ENCODE data around the gene MYO1B. TPM values are rescaled to one million over a fixed set of nuclear protein-coding genes. Genes with fewer than 3 reads are reported as not detected.

MYO1B gene
- total RNA-seq, 1 experiment from 2014 or later = not detected

DNA sequence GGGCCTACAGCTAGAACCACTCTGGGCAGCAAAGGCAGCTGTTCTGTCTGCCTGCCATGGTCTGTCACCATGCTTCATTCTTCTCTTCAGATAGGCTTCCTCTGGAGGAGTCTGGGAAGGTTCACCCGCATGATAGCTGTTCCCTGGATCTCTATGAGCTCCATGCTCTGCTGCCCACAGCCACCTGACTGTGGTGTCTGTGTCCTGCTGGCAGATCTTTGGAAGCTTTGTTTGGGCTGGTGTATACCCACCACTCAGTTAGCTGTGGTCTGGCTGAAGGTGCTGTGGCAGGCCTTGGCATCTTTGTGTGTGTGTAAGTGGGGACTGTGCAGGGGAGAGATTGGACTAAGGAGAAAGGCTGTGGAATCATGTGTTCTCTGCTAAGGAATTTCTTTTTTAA, 23.4 kb downstream of the MYO1B start:
- H3K27me3 ChIP-seq (ENCODE audit: low read length) = no peaks in the 10 kb centered on the region
- no peaks in the 10 kb centered on the region for H3K4me1 ChIP-seq (ENCODE audit: low read length)
- no peak for DNase-seq
- H4K20me1 ChIP-seq (ENCODE audit: insufficient read depth, low read depth, low read length) = no peaks in the 10 kb centered on the region
- no peak overlapping the region for H3K4me3 ChIP-seq (ENCODE audit: low read length)
- no peak overlapping the region for H3K4me2 ChIP-seq (ENCODE audit: low read depth, low read length, poor library complexity, severe bottlenecking)
- no peaks in the 10 kb centered on the region for H3K9me2 ChIP-seq (replicated peaks; ENCODE audit: insufficient read depth, low read length)
- H2AFZ ChIP-seq (ENCODE audit: low read length) = no peak overlapping the region
- no peaks in the 10 kb centered on the region for H3K9me3 ChIP-seq (ENCODE audit: low read length)
- H3K9ac ChIP-seq (ENCODE audit: low read length) = no peak overlapping the region
- no peaks in the 10 kb centered on the region for H3K36me3 ChIP-seq (ENCODE audit: insufficient read depth, low read length)
- H3K27ac ChIP-seq (ENCODE audit: low read length) = no peak overlapping the region
- H3K79me2 ChIP-seq (ENCODE audit: low read length) = no peaks in the 10 kb centered on the region

DNA sequence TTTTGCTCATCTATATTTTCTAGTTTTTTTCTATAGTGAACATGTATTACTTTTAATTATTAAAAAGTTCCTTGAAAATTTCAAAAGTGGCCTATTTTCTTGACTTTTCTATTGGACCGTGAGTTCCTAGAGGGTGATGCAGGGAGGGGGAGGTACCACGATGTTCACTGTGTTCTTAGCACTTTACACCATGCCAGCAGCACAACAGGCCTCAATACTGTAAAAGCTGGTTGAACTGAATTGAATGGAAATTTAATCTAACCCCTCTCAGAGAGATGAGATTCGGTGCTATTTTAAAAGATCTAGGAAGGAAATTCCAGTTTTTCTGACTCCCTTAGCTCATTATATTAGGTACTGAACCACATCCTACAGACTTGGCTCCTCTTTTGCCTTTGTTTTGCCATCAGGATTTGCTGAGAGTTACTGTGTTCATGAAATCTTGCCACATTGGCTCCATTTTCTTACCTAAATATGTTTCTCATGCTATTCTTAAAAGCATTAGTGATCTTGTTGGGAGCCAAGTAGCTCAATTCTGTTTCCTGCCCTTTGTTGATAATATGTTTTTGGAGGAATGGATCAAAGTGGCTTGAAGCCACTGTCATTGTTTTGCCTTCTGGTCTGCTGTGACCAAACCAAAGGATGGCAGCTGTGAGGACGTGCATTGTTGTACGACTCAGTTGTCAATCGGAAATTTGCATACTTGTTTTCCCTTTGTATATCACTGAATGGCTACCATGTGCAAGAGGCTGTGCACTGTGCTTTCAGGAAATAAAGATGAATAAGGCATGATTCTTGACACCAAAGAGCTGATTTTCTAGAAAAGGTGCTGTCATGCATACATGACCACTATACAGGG, 25.3 kb downstream of the MYO1B start:
- Histone ChIP-seq H3K36me3 (ENCODE audit: insufficient read depth, low read length) (no peaks in the 10 kb centered on the region), H3K4me3 (ENCODE audit: low read length) (no peak overlapping the region), H3K4me1 (ENCODE audit: low read length) (peaks cover 9% of the 10 kb centered on the region), H3K4me2 (ENCODE audit: low read depth, low read length, poor library complexity, severe bottlenecking) (no peak overlapping the region), H3K9ac (ENCODE audit: low read length) (no peak overlapping the region), H3K9me3 (ENCODE audit: low read length) (no peaks in the 10 kb centered on the region), H3K79me2 (ENCODE audit: low read length) (no peaks in the 10 kb centered on the region), H4K20me1 (ENCODE audit: insufficient read depth, low read depth, low read length) (no peaks in the 10 kb centered on the region), H2AFZ (ENCODE audit: low read length) (no peak overlapping the region), H3K27ac (ENCODE audit: low read length) (no peak overlapping the region), H3K27me3 (ENCODE audit: low read length) (no peaks in the 10 kb centered on the region), H3K9me2 (replicated peaks; ENCODE audit: insufficient read depth, low read length) (no peaks in the 10 kb centered on the region)
- DNase-seq = no peak

DNA sequence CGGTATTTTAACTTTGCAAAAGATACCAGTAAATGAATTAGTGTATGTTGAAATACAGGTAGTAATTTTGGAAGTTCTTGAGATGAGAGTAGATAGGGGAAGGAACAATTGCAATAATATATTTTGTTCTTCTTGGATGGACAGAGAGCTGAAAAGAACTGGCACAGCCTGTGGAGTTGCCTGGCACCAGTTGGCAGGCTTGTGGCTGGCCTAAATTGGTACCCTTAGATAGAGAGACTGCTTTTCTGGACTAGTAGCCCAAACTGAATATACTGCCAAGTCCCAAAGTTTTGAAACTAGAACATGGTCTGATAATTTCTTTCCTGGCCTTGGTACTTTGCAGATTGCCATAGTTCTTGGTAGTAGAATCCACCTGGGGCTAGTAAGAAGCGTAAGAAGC, 26.9 kb downstream of the MYO1B start:
- Histone ChIP-seq H3K9ac (ENCODE audit: low read length) (no peak overlapping the region), H4K20me1 (ENCODE audit: insufficient read depth, low read depth, low read length) (no peaks in the 10 kb centered on the region), H3K27ac (ENCODE audit: low read length) (no peak overlapping the region), H3K27me3 (ENCODE audit: low read length) (no peaks in the 10 kb centered on the region), H3K4me3 (ENCODE audit: low read length) (no peak overlapping the region), H3K4me1 (ENCODE audit: low read length) (peaks cover 9% of the 10 kb centered on the region), H3K79me2 (ENCODE audit: low read length) (no peaks in the 10 kb centered on the region), H3K4me2 (ENCODE audit: low read depth, low read length, poor library complexity, severe bottlenecking) (no peak overlapping the region), H2AFZ (ENCODE audit: low read length) (no peak overlapping the region), H3K9me2 (replicated peaks; ENCODE audit: insufficient read depth, low read length) (no peaks in the 10 kb centered on the region), H3K9me3 (ENCODE audit: low read length) (no peaks in the 10 kb centered on the region), H3K36me3 (ENCODE audit: insufficient read depth, low read length) (no peaks in the 10 kb centered on the region)
- no peak for DNase-seq

DNA sequence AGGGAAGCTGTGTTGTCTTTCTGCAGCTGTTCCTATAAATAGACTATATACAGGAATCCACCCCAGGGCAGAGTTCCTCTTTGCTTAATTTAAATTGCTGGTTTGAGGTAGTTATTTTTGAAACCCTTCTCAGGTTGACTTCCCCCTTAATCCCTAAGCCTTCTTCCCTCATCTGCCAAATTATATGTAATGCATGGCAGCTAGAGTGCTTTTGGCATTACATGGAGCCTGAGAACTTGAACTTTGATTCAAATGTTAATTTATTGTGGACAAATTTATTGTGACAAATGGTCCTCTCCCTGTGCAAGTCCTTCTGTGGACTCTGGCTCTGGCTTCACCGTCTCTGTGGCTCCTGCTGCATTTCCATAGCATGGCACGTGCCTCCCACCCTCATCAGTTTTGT, 29.2 kb downstream of the MYO1B start:
- Histone ChIP-seq H3K9ac (ENCODE audit: low read length) (no peak overlapping the region), H3K4me3 (ENCODE audit: low read length) (no peak overlapping the region), H3K4me2 (ENCODE audit: low read depth, low read length, poor library complexity, severe bottlenecking) (no peak overlapping the region), H3K9me3 (ENCODE audit: low read length) (no peaks in the 10 kb centered on the region), H4K20me1 (ENCODE audit: insufficient read depth, low read depth, low read length) (no peaks in the 10 kb centered on the region), H3K79me2 (ENCODE audit: low read length) (no peaks in the 10 kb centered on the region), H3K36me3 (ENCODE audit: insufficient read depth, low read length) (no peaks in the 10 kb centered on the region), H3K27me3 (ENCODE audit: low read length) (no peaks in the 10 kb centered on the region), H3K27ac (ENCODE audit: low read length) (no peak overlapping the region), H2AFZ (ENCODE audit: low read length) (no peak overlapping the region), H3K9me2 (replicated peaks; ENCODE audit: insufficient read depth, low read length) (no peaks in the 10 kb centered on the region), H3K4me1 (ENCODE audit: low read length) (peaks cover 9% of the 10 kb centered on the region)
- no peak for DNase-seq

GRCh38 chr2:191276792-191277465, 31.7 kb downstream of the MYO1B start:
- H3K4me3 ChIP-seq (ENCODE audit: low read length) = no peak overlapping the region
- H3K9ac ChIP-seq (ENCODE audit: low read length) = no peak overlapping the region
- no peaks in the 10 kb centered on the region for H4K20me1 ChIP-seq (ENCODE audit: insufficient read depth, low read depth, low read length)

GRCh38 chr2:191280290-191280689, 35.1 kb downstream of the MYO1B start:
- Histone ChIP-seq H3K4me2 (ENCODE audit: low read depth, low read length, poor library complexity, severe bottlenecking) (no peak overlapping the region), H3K9ac (ENCODE audit: low read length) (no peak overlapping the region), H3K9me3 (ENCODE audit: low read length) (no peaks in the 10 kb centered on the region), H2AFZ (ENCODE audit: low read length) (no peak overlapping the region), H3K36me3 (ENCODE audit: insufficient read depth, low read length) (no peaks in the 10 kb centered on the region), H3K27ac (ENCODE audit: low read length) (no peak overlapping the region), H3K4me1 (ENCODE audit: low read length) (no peaks in the 10 kb centered on the region), H3K79me2 (ENCODE audit: low read length) (no peaks in the 10 kb centered on the region), H3K4me3 (ENCODE audit: low read length) (no peak overlapping the region), H4K20me1 (ENCODE audit: insufficient read depth, low read depth, low read length) (no peaks in the 10 kb centered on the region), H3K9me2 (replicated peaks; ENCODE audit: insufficient read depth, low read length) (no peaks in the 10 kb centered on the region), H3K27me3 (ENCODE audit: low read length) (no peaks in the 10 kb centered on the region)
- no peak for DNase-seq

More at GRCh38 chr2:191276792-191277465, 31.7 kb downstream of the MYO1B start:
- Histone ChIP-seq H3K4me1 (ENCODE audit: low read length) (peaks cover 9% of the 10 kb centered on the region), H3K4me2 (ENCODE audit: low read depth, low read length, poor library complexity, severe bottlenecking) (no peak overlapping the region), H3K36me3 (ENCODE audit: insufficient read depth, low read length) (no peaks in the 10 kb centered on the region), H3K9me2 (replicated peaks; ENCODE audit: insufficient read depth, low read length) (no peaks in the 10 kb centered on the region), H2AFZ (ENCODE audit: low read length) (no peak overlapping the region), H3K27ac (ENCODE audit: low read length) (no peak overlapping the region), H3K27me3 (ENCODE audit: low read length) (no peaks in the 10 kb centered on the region), H3K79me2 (ENCODE audit: low read length) (no peaks in the 10 kb centered on the region), H3K9me3 (ENCODE audit: low read length) (no peaks in the 10 kb centered on the region)
- no peak for DNase-seq

- Histone ChIP-seq H3K9me2 (replicated peaks; ENCODE audit: insufficient read depth, low read length) (no peaks in the 10 kb centered on the region), H2AFZ (ENCODE audit: low read length) (no peak overlapping the region), H3K36me3 (ENCODE audit: insufficient read depth, low read length) (no peaks in the 10 kb centered on the region), H4K20me1 (ENCODE audit: insufficient read depth, low read depth, low read length) (no peaks in the 10 kb centered on the region), H3K79me2 (ENCODE audit: low read length) (no peaks in the 10 kb centered on the region), H3K4me1 (ENCODE audit: low read length) (no peaks in the 10 kb centered on the region), H3K27ac (ENCODE audit: low read length) (no peak overlapping the region), H3K9ac (ENCODE audit: low read length) (no peak overlapping the region), H3K4me2 (ENCODE audit: low read depth, low read length, poor library complexity, severe bottlenecking) (no peak overlapping the region), H3K27me3 (ENCODE audit: low read length) (no peaks in the 10 kb centered on the region), H3K4me3 (ENCODE audit: low read length) (no peak overlapping the region), H3K9me3 (ENCODE audit: low read length) (no peaks in the 10 kb centered on the region)
- no peak for DNase-seq
Measured at GRCh38 chr2:191280834-191281756, 35.9 kb downstream of the MYO1B start.

- Histone ChIP-seq H3K36me3 (ENCODE audit: insufficient read depth, low read length) (no peaks in the 10 kb centered on the region), H3K79me2 (ENCODE audit: low read length) (no peaks in the 10 kb centered on the region), H3K4me1 (ENCODE audit: low read length) (no peaks in the 10 kb centered on the region), H4K20me1 (ENCODE audit: insufficient read depth, low read depth, low read length) (no peaks in the 10 kb centered on the region), H3K9me3 (ENCODE audit: low read length) (no peaks in the 10 kb centered on the region), H3K9me2 (replicated peaks; ENCODE audit: insufficient read depth, low read length) (no peaks in the 10 kb centered on the region), H3K4me3 (ENCODE audit: low read length) (no peak overlapping the region), H3K27ac (ENCODE audit: low read length) (no peak overlapping the region), H3K9ac (ENCODE audit: low read length) (no peak overlapping the region), H3K4me2 (ENCODE audit: low read depth, low read length, poor library complexity, severe bottlenecking) (no peak overlapping the region), H3K27me3 (ENCODE audit: low read length) (no peaks in the 10 kb centered on the region), H2AFZ (ENCODE audit: low read length) (no peak overlapping the region)
- DNase-seq = no peak
Measured at GRCh38 chr2:191285252-191285651, 40.0 kb downstream of the MYO1B start.

Data from Karpas-422 (cell line).